SH-SY5Y (cell line): ENCODE data around the gene SPNS2.

ENCODE experiments used
- GATA2 ChIP-seq: IDR thresholded peaks from 2 replicates; pipeline ENCODE4 v1.6.1; 2011; ENCODE audit warnings: mild to moderate bottlenecking, low read depth, low read length
- GATA3 ChIP-seq: IDR thresholded peaks from 2 replicates; pipeline ENCODE4 v1.6.1; 2011; ENCODE audit warnings: low read depth, mild to moderate bottlenecking, low read length, moderate library complexity

- TF ChIP-seq GATA2 (no peak), GATA3 (no peak)
These were observed 66.8 kb downstream of the SPNS2 start for GRCh38 chr17:4565209-4566141.
